Activated CD4-positive, alpha-beta T cell treated with anti-CD3 and anti-CD28 coated beads, Interleukin-2, Interleukin-4, amounts not matched to agents 100 ng/mL and 50 ng/mL, durations not matched to agents 16 hours and 8 hours (primary cell): ENCODE measurements around the gene TIMM21.

Experiments used
- DNase-seq: peaks from one replicate; pipeline ENCODE4 v3.0.0-alpha.2; 2020; ENCODE audit warnings: low spot score

The TIMM21 gene

GRCh38 chr18:74194691-74195090, 46.4 kb downstream of the TIMM21 start:
- DNase-seq, result no peak

GRCh38 chr18:74196220-74197119, 48.1 kb downstream of the TIMM21 start:
- peak; percentile 54 for DNase-seq

GRCh38 chr18:74197705-74198341, 49.5 kb downstream of the TIMM21 start:
- no peak for DNase-seq

- no peak for DNase-seq
Measured at GRCh38 chr18:74198453-74198852, 50.1 kb downstream of the TIMM21 start.

GRCh38 chr18:74200780-74201179, 52.5 kb downstream of the TIMM21 start:
- no peak for DNase-seq

GRCh38 chr18:74203811-74204210, 55.5 kb downstream of the TIMM21 start:
- no peak for DNase-seq

- DNase-seq, result no peak
Measured at GRCh38 chr18:74204526-74205152, 56.3 kb downstream of the TIMM21 start.
